ENCODE results near the gene DBR1.

DNA sequence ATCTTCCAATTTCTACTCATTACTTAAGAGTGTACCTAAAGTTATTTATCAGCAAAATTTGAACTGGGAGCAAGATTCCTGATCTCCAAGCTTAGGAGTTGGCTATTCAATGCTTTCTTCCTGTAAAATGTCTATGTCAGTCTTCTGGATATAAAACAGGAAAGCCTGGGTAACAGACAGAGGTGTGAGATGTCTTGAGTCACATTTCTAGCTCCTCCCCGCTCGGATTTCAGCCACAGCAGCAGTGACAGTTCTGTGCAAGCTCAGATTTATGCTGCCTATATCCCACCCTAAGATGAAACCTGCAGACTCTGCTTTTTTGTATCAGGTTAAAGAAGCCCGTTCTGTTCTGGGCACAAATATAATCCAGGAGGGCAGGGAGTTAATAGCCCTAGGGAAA, 10.3 kb upstream of the DBR1 start:
- TF ChIP-seq, protein P1, sequence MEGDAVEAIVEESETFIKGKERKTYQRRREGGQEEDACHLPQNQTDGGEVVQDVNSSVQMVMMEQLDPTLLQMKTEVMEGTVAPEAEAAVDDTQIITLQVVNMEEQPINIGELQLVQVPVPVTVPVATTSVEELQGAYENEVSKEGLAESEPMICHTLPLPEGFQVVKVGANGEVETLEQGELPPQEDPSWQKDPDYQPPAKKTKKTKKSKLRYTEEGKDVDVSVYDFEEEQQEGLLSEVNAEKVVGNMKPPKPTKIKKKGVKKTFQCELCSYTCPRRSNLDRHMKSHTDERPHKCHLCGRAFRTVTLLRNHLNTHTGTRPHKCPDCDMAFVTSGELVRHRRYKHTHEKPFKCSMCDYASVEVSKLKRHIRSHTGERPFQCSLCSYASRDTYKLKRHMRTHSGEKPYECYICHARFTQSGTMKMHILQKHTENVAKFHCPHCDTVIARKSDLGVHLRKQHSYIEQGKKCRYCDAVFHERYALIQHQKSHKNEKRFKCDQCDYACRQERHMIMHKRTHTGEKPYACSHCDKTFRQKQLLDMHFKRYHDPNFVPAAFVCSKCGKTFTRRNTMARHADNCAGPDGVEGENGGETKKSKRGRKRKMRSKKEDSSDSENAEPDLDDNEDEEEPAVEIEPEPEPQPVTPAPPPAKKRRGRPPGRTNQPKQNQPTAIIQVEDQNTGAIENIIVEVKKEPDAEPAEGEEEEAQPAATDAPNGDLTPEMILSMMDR (IDR thresholded peaks at IDR 0.05), result no peak
- TF ChIP-seq POLR2A (IDR thresholded peaks at IDR 0.05), result no peak

All from thyroid gland (tissue), 4 donors.